SK-N-SH treated with all-trans-retinoic acid at 6 μM for 48 hours (cell line): Measurements from ENCODE around the gene PCMTD2.
"Not testable (repeated sequence)": the region's sequence is repeated elsewhere in the genome, so short reads cannot be mapped to it uniquely, and the experiment has no call there.

ENCODE experiments used
- CSDC2 ChIP-seq: fragments of 250-450 bp; sonication (Bioruptor Pico); IDR thresholded peaks from 2 replicates; pipeline ENCODE4 v1.5.0; 2020; ENCODE audit warnings: mild to moderate bottlenecking, moderate library complexity
- ESRRG ChIP-seq: fragments of 250-450 bp; sonication (Bioruptor Pico); IDR thresholded peaks from 2 replicates; pipeline ENCODE4 v1.6.1; 2021; ENCODE audit warnings: mild to moderate bottlenecking
- TF ChIP-seq, protein P1 (sequence below): fragments of 250-450 bp; sonication (Bioruptor Pico); IDR thresholded peaks from 2 replicates; pipeline ENCODE4 v1.8.0; 2021; ENCODE audit warnings: low read depth, mild to moderate bottlenecking, moderate library complexity, borderline replicate concordance

DNA sequence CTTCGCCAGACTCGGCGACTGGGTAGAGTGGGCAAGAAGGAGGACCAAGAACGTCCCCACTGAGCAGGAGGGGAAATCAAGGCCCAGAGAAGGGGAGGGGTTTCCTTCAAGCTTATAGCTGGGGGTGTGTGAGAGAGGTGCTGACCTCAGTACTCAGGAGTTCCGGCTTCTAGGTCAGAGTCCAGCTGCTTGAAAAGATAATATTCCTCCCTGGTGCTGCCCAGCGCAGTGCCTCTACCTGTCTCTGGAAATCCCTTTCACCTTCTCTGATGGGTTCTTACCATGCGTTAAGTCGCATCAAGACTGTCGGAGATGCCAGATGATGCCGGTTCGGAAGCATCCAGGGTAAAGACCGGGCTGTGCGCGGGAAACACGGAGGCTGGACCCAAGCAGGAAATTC, 61.8 kb downstream of the PCMTD2 start:
- TF ChIP-seq ESRRG (CRISPR knock-in tag); CSDC2: not testable (repeated sequence)
- TF ChIP-seq, protein P1, sequence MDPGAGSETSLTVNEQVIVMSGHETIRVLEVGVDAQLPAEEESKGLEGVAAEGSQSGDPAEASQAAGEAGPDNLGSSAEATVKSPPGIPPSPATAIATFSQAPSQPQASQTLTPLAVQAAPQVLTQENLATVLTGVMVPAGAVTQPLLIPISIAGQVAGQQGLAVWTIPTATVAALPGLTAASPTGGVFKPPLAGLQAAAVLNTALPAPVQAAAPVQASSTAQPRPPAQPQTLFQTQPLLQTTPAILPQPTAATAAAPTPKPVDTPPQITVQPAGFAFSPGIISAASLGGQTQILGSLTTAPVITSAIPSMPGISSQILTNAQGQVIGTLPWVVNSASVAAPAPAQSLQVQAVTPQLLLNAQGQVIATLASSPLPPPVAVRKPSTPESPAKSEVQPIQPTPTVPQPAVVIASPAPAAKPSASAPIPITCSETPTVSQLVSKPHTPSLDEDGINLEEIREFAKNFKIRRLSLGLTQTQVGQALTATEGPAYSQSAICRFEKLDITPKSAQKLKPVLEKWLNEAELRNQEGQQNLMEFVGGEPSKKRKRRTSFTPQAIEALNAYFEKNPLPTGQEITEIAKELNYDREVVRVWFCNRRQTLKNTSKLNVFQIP (CRISPR knock-in tag): not testable (repeated sequence)
